Astrocyte of the cerebellum (primary cell): Measurements from ENCODE around the gene PPP1R15B.

Source experiments
- DNase-seq: peaks from one replicate; pipeline ENCODE4 v3.0.0-alpha.2; 2011; ENCODE audit warnings: low read depth
- H3K4me3 ChIP-seq: 2 replicates; pipeline ENCODE4 v1.5.1; 2011; ENCODE audit warnings: mild to moderate bottlenecking, low read depth, low read length, moderate library complexity
- in situ Hi-C: cut with HindIII; loops from 2 replicates; pipeline ENCODE4 v1.10.0; 2017; ENCODE audit warnings: low sequenced_read_pairs
- TF ChIP-seq, protein P1 (sequence below): IDR thresholded peaks from 2 replicates; pipeline ENCODE4 v1.5.1; 2012; ENCODE audit warnings: low read length, low read depth, moderate library complexity, mild to moderate bottlenecking; ENCODE audit errors: missing control alignments

The PPP1R15B gene

DNA sequence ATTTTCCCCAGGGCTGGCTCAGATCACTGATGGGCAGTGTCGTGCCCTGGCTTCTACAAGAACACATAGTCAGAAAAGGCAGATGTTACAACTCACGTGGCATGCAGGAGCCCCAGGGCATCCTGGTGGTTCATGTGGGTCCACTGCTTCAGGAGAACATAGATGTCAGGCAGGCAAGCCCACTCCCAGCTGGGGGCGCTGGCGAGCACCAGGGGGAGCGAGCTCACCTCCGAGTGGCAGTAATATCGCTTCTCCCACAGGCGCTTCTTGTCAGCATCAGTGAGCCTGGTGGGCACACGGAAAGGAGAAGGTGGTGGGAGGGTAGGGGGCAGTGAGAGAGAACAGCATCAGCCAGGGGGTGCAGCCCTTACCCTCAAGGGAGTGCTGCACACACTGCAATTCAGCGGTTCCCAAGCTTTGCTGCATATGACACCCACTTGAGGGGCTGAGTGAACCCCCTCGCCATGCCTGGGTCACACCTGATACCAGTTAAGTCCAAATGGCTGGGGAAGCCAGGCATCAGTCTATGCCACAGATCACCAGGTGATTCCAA, 34.3 kb upstream of the PPP1R15B start:
- TF ChIP-seq, protein P1, sequence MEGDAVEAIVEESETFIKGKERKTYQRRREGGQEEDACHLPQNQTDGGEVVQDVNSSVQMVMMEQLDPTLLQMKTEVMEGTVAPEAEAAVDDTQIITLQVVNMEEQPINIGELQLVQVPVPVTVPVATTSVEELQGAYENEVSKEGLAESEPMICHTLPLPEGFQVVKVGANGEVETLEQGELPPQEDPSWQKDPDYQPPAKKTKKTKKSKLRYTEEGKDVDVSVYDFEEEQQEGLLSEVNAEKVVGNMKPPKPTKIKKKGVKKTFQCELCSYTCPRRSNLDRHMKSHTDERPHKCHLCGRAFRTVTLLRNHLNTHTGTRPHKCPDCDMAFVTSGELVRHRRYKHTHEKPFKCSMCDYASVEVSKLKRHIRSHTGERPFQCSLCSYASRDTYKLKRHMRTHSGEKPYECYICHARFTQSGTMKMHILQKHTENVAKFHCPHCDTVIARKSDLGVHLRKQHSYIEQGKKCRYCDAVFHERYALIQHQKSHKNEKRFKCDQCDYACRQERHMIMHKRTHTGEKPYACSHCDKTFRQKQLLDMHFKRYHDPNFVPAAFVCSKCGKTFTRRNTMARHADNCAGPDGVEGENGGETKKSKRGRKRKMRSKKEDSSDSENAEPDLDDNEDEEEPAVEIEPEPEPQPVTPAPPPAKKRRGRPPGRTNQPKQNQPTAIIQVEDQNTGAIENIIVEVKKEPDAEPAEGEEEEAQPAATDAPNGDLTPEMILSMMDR = peak; percentile 53
- in situ Hi-C loops = no loop called here
- no peak overlapping the region for H3K4me3 ChIP-seq
- no peak for DNase-seq

DNA sequence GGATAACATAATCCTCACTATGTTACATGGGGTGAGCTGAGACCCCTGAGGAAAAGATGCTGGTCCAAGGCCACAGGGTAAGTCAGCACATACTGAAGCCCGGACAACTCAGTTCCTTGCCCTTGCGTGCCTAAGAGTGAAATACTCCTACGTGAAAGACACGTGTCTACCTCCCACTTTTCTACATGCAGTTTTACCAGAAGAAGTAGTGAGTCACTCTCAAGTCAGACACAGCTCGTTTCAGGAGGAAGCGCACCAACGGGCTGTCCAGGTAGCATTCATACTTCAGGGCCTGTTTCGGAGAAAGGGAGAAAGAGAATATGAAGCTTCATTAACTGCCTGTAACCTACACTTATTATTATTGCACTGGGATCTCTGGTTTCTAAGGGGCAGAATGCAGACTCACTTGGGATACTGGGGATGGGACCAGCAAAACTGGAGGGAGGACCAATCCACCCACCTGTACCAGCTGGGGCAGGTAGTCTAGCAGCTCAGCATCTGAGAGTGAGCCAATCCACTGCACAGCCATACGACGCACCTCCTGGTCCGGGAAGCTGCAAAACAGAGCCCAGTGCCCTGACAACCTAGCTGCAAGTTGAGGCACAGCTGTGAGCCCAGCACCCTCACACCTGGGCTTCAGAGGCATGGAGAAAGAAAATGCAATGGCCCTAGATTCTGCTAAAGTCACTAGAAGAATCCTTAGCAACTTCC, 32.4 kb upstream of the PPP1R15B start:
- in situ Hi-C loops = loop anchor here (5.0 kb wide), 1 partner anchor 43 kb away; no protein-coding TSS in a partner anchor
- no peak overlapping the region for H3K4me3 ChIP-seq
- TF ChIP-seq, protein P1 = no peak
- no peak for DNase-seq

DNA sequence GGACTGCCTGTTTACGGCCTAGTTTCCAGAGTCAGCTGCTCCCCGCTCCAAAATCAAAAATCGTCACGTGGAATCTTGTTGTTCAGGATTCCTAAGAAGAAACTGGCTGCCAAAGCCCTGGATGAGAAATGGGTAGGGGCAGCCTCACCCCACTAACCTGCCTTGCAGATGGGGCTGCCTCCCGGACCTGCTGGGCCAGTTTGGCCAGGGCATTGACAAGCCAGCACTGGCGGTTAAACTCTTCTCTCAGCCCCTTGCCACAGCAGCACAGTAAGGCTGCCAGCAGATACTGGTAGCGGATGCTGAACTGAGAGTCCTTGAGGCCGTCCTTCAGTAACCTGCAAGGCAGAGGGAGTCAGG, 31.6 kb upstream of the PPP1R15B start:
- no peak overlapping the region for H3K4me3 ChIP-seq
- TF ChIP-seq, protein P1 = no peak
- DNase-seq = no peak
- in situ Hi-C loops = loop anchor here (5.0 kb wide), 1 partner anchor 44 kb away; no protein-coding TSS in a partner anchor

DNA sequence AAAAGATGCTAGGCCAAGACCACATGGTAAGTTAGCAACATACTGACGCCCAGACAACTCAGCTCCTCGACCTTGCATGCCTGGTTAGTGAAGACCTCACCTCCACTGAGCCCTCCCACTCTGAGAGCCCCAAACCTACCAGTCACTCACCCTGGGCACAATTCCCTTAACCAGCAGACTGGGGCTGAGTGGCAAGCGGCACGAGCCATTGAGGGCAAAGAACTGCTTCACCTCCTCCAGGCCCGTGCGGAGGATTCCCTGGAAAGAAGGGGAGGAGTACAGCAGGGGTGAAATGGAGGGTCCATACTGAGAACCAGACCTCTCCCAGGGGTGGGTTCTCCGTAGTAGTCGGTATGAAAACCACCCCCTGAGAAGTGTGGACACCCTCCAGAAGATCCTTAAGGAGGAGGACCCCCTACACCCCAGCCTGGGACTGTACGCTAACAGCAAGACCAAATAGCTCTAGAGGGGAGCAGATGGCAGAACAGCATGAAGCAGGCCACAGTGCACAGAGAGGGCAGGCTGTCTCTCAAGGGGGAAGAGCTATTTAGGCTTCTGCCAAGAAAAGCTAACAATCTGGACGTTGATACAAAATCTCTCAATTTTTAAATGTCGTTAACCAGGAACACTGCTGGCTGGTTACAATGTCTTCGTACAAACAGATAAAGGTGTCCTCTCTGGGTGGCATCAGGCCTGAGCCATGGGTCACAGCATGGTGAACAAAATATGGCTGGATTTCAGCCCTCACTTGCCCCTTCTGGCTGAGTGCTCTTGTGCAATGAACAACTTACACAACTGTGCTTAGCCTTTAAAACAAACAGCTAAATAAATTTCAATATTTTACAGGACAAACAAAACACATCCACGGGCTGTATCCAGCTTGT, 31.0 kb upstream of the PPP1R15B start:
- H3K4me3 ChIP-seq = no peak overlapping the region
- no peak for DNase-seq
- in situ Hi-C loops = loop anchor here (5.0 kb wide), 1 partner anchor 45 kb away; no protein-coding TSS in a partner anchor
- TF ChIP-seq, protein P1 = no peak

DNA sequence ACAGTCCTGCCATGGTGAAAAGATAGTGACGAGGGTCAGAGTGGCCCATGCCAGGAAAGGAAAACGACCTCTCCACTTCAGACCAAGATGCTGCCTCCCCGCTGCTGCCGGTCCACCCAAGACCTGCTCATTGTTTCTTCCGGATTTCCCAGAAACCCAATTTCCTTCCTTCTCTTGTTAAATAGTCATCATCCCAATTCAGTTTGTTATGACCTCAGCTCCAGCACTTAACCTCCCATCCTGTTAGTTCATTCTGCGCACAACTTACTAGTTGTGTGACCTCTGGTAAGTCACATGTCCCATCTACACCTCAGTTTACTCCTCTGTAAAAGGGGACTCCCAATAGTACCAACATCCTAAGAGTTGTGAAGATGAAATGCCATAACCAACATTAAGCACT, 29.9 kb upstream of the PPP1R15B start:
- no peak overlapping the region for H3K4me3 ChIP-seq
- TF ChIP-seq, protein P1 = no peak
- no peak for DNase-seq
- in situ Hi-C loops = loop anchor here (5.0 kb wide), 1 partner anchor 46 kb away; no protein-coding TSS in a partner anchor

DNA sequence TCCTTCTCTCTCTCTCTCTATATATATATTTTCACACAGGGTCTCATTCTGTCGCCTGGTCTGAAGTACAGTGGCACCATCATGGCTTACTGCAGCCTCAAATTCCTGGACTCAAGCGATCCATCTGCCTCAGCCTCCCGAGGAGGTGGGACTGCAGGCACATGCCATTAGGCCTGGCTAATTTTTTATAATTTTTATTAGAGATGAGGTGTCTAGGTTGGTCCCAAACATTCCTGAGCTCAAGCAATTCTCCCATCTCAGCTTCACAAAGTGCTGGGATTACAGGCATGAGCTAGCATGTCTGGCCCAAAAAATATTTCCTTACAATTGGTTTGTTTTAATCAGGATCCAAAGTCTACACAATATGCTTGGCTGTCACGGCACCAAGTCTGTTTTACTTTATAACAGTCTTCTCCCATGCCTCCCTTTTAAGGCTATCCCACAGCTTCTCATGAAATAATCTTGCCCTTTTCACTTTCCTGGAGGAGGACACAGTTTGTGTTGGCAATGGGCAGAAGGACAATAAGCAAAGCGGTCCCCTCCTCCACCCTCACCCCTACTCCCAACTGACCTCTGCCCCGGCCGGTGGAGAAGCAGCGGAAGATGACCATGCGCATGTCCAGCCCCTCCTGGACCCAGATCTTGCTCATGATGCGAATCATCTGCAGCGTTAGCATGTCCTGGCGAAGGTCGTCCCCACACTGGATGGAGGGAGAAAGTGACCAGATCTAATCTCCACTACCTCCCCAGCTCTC, 28.2 kb upstream of the PPP1R15B start:
- no peak overlapping the region for H3K4me3 ChIP-seq
- in situ Hi-C loops = loop anchor here (5.0 kb wide), 1 partner anchor 48 kb away; no protein-coding TSS in a partner anchor
- TF ChIP-seq, protein P1 = no peak
- DNase-seq = no peak
